SKM-1 treated with dmso at 0.1 percent for 144 hours (cell line): ENCODE results near the gene RARA.
A peak's percentile ranks its signal among the peaks of the same experiment; 100 is the strongest.

Source experiments
- DNase-seq: peaks from one replicate; lab custom pipeline; 2025; ENCODE audit not compliant: unreplicated experiment; lab: John Stamatoyannopoulos, UW

RARA gene

GRCh38 chr17:40327735-40328385, 18.9 kb downstream of the RARA start:
- DNase-seq = no peak

GRCh38 chr17:40328386-40328766, 19.4 kb downstream of the RARA start:
- DNase-seq = no peak

GRCh38 chr17:40329839-40330794, 21.1 kb downstream of the RARA start:
- DNase-seq = peak; percentile 81

DNA sequence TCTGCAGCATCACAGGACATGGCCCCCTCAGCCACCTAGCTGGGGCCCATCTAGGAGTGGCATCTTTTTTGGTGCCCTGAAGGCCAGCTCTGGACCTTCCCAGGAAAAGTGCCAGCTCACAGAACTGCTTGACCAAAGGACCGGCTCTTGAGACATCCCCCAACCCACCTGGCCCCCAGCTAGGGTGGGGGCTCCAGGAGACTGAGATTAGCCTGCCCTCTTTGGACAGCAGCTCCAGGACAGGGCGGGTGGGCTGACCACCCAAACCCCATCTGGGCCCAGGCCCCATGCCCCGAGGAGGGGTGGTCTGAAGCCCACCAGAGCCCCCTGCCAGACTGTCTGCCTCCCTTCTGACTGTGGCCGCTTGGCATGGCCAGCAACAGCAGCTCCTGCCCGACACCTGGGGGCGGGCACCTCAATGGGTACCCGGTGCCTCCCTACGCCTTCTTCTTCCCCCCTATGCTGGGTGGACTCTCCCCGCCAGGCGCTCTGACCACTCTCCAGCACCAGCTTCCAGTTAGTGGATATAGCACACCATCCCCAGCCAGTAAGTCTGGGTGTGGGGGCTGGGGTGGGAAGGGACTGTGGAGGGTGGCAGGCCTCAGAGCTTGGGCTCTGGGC, 22.0 kb downstream of the RARA start:
- DNase-seq = no peak

GRCh38 chr17:40331743-40332641, 23.0 kb downstream of the RARA start:
- DNase-seq = no peak

DNA sequence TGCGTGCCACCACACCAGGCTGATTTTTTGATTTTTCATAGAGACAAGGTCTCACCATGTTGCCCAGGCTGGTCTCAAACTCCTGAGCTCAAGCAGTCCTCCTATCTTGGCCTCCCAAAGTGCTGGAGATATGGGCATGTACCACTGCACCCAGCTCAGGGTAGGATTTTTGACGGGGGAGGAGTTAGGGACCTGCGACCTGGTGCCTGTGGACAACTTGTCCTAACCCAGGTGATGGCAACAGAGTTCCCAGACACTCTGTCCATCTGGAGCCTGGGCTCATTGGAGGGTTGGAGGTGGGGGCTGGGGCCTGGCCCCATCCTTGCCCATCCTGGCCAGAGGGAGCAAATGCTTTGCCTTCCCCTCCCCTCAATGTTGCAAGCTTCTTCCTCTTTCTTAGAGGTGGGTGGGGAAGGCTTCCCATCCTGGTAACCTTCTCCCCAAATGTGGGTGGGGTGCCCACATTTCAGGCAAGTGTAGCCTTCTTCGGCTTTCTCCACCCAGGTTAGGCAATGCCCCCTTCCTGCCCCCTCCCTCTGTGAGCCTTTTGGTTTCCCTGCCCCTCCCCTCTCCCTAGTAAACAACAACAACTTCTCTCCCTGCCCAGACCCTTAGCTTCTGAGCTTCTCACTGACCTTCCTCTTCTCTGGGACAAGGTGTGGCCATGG, 24.9 kb downstream of the RARA start:
- peak; percentile 88 for DNase-seq

- no peak for DNase-seq
Observed at GRCh38 chr17:40335620-40336019, 26.6 kb downstream of the RARA start.

DNA sequence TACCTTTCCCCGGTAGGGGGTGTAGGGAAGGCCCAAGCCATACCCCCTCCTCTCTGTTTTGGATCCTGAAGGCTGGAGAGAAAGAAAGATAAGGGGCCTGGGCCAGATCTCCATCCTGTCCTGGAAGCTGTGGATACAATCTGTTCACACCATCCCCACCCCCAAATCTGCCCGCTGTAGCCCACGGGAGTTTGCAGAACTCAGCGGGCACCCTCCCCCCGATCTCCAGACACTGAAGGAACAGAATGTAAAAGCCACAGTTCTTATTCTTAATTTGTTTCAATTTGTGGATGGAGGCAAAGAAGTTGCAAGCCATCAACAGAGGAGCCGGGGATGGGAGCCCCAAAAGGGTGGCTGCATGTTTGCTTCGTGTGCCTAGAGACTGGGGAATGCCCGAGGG, 28.4 kb downstream of the RARA start:
- DNase-seq = no peak

DNA sequence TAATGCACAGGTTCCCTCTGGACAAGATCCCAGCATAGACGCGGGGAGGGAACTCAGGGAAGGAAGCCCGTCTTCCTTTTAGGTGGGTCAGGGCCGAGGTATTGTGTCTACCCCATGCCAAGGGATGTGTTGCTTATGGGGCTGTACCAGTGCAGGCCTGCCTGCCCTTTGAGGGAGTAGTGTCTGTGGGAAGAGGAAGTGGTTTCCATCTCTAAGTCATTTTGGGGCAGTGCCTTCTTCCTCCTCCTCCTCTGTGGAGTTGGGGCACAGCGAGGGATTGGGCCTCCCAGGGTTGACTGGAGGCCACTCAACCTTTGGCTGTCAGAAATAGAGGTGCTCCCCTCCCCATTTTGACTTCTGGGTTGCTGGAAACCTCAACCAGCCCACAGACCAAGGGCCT, 29.1 kb downstream of the RARA start:
- DNase-seq = peak; percentile 91

GRCh38 chr17:40338941-40339649, 30.1 kb downstream of the RARA start:
- no peak for DNase-seq

DNA sequence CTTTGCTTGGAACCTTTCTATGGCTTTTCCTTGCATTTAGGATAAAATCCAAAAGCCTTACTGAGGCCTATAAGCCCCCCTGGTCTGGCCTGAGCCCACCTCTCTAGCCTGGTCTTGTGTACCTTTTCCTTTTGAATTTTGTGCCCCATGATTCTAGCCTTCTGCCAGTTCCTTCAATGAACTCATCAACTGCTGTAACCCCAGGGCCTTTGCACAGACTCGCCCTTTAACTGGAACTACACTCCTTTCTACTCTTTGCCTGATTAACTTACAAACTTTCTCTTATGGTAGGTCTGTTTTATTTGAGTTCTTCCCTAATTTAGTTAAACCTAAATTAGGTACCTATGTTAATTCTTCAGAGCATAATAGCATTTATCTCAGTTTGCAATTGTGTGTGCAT, 31.3 kb downstream of the RARA start:
- DNase-seq = no peak

GRCh38 chr17:40340880-40341807, 32.2 kb downstream of the RARA start:
- no peak for DNase-seq

DNA sequence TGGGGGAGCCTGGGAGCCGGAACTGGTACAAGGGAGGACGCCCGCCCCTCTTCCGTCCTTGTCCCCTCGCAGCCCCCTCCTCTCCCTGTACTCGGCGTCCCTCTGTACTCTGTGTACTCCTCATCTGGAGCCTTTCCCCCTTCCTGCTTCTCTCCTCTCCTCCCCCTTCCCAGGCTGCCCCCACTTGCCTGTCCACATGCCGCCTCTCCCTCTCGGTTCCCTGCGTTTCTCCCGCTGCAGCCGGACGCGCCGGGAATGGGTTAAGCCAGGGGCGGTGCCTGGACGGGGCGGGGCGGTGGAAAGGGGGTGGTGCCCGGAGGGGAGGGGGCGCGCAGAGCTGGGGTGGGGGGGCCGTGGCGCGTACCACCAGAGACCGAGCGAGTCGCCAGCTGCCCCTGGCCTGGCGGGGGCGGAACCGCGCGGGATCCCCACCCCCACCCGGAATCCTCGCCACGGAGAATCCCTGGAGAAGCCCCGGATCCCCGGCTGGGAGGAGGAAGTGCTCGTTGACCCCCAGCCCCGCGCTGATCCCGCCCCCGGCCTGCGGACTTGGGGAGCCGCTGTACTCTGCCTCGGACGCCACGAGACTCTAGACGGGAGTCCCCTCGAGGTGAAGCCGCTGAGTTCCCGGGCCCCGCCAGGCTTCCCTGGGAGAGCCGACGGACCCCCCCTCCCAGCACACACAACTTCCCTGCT, 33.0 kb downstream of the RARA start:
- DNase-seq = no peak

GRCh38 chr17:40342504-40343218, 33.7 kb downstream of the RARA start:
- no peak for DNase-seq

DNA sequence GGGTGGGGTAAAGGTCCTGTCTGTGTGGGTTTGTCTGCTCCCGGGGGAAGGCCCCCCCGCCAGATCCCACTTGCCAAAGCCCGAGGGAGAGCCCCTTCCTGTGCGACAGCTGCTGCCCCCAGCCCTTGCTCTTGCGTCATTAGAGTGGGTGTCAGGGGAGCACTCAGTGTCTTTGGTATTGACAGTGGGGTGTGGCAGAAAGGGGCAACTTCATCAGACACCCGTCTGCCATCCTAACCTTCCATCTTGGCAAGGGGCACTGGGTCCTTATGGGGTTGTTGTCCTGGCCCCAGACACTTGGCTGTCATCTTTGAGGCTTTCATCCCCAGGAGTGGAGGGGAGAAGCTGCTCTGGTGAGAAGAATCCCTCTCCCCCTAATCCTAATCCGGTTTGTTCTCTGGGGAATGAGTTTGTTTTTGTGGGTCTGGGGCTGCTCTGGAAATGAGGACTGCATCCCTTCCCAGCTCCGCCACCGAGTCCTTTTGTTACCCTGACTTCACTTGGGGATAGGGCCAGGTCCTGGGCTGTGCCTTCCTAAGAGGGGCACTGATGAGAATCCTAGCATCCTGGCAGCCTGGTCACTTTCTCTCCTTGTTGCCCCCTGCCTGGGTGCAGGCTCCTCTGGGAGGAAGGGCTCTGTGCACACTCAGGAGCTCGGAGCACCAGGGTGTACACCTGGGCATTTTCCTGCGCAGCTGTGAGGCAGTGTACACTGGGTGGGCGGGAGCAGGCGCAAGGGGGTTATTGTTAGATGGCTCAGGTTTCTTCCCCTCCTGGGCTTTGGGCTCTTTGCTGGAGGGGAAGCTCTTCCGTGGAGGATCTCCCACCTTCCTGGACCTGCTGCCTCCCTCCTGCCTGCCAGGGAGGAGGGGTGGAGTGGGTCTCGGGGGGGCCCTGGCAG, 34.5 kb downstream of the RARA start:
- DNase-seq = no peak

GRCh38 chr17:40344421-40345160, 35.6 kb downstream of the RARA start:
- DNase-seq = no peak
